Trophoblast cell (in vitro differentiated cells and primary cell): ENCODE results near the gene ATP1A4.

ENCODE experiments used
- DNase-seq, 2 donors: peaks; one replicate each; pipeline ENCODE4 v3.0.0-alpha.2; 2016
- H2AFZ ChIP-seq: 2 replicates; pipeline ENCODE4 v1.6.1; 2013; ENCODE audit warnings: low read length, moderate library complexity, mild to moderate bottlenecking; ENCODE audit not compliant: insufficient read depth, poor library complexity
- H2AK5ac ChIP-seq: 2 replicates; pipeline ENCODE4 v1.6.1; 2013; ENCODE audit warnings: mild to moderate bottlenecking, low read length
- H2BK120ac ChIP-seq: 2 replicates; pipeline ENCODE4 v1.6.1; 2013; ENCODE audit warnings: low read length, mild to moderate bottlenecking, moderate library complexity; ENCODE audit not compliant: insufficient read depth, poor library complexity
- H2BK12ac ChIP-seq: 2 replicates; pipeline ENCODE4 v1.6.1; 2013; ENCODE audit warnings: mild to moderate bottlenecking, low read length, moderate library complexity
- H2BK5ac ChIP-seq: 2 replicates; pipeline ENCODE4 v1.6.1; 2013; ENCODE audit warnings: low read length, low read depth, moderate library complexity, mild to moderate bottlenecking; ENCODE audit not compliant: poor library complexity
- H3K14ac ChIP-seq: 2 replicates; pipeline ENCODE4 v1.6.1; 2013; ENCODE audit warnings: mild to moderate bottlenecking, low read length
- H3K18ac ChIP-seq: 2 replicates; pipeline ENCODE4 v1.6.1; 2013; ENCODE audit warnings: mild to moderate bottlenecking, low read length
- H3K23ac ChIP-seq: 2 replicates; pipeline ENCODE4 v1.6.1; 2013; ENCODE audit warnings: low read length
- H3K27ac ChIP-seq: 2 replicates; pipeline ENCODE4 v1.5.1; 2013; ENCODE audit warnings: low read depth, mild to moderate bottlenecking, inconsistent platforms, low read length, moderate library complexity
- H3K27me3 ChIP-seq: 2 replicates; pipeline ENCODE4 v1.6.1; 2013; ENCODE audit warnings: inconsistent platforms, mild to moderate bottlenecking, low read length, moderate library complexity; ENCODE audit not compliant: insufficient read depth
- H3K36me3 ChIP-seq, 2 experiments: 1 replicate in 1 of 2; 2 replicates in 1 of 2; pipeline ENCODE4 v1.6.1; 2013; ENCODE audit warnings: low read length in 2 of 2, mild to moderate bottlenecking in 2 of 2, moderate library complexity in 1 of 2; ENCODE audit not compliant: insufficient read depth in 2 of 2, control insufficient read depth in 1 of 2
- H3K4ac ChIP-seq: 2 replicates; pipeline ENCODE4 v1.6.1; 2013; ENCODE audit warnings: low read depth, mild to moderate bottlenecking, low read length, moderate library complexity
- H3K4me1 ChIP-seq, 2 experiments: 1 replicate in 1 of 2; 2 replicates in 1 of 2; pipeline ENCODE4 v1.6.1; 2013; ENCODE audit warnings: low read length in 2 of 2, mild to moderate bottlenecking in 2 of 2, moderate library complexity in 1 of 2; ENCODE audit not compliant: insufficient read depth in 2 of 2, control insufficient read depth in 1 of 2
- H3K4me2 ChIP-seq: 2 replicates; pipeline ENCODE4 v1.6.1; 2013; ENCODE audit warnings: inconsistent platforms, mild to moderate bottlenecking, low read length, moderate library complexity
- H3K4me3 ChIP-seq: 2 replicates; pipeline ENCODE4 v1.5.1; 2013; ENCODE audit warnings: mild to moderate bottlenecking, low read depth, low read length, inconsistent platforms
- H3K79me1 ChIP-seq: one replicate; pipeline ENCODE4 v1.6.1; 2013; ENCODE audit warnings: low read length
- H3K79me2 ChIP-seq: 2 replicates; pipeline ENCODE4 v1.6.1; 2013; ENCODE audit warnings: low read length, mild to moderate bottlenecking; ENCODE audit not compliant: control insufficient read depth, insufficient read depth, poor library complexity
- H3K9ac ChIP-seq: 2 replicates; pipeline ENCODE4 v1.6.1; 2013; ENCODE audit warnings: mild to moderate bottlenecking, low read length
- H3K9me3 ChIP-seq: 2 replicates; pipeline ENCODE4 v1.6.1; 2013; ENCODE audit warnings: low read depth, mild to moderate bottlenecking, control low read depth, inconsistent platforms, low read length; ENCODE audit not compliant: insufficient read depth
- H4K12ac ChIP-seq: 2 replicates; pipeline ENCODE4 v1.6.1; 2013; ENCODE audit warnings: low read depth, mild to moderate bottlenecking, low read length, moderate library complexity
- H4K8ac ChIP-seq: 2 replicates; pipeline ENCODE4 v1.6.1; 2013; ENCODE audit warnings: low read depth, mild to moderate bottlenecking, low read length, moderate library complexity
- H4K91ac ChIP-seq: one replicate; pipeline ENCODE4 v1.6.1; 2013; ENCODE audit warnings: low read depth, mild to moderate bottlenecking, low read length, moderate library complexity
- WGBS: extraction: QIAGEN DNeasy Blood & Tissue Kit; methylation state at CpG from one replicate; pipeline ENCODE4 v1.1.7; 2013; ENCODE audit warnings: missing lambda C conversion rate; ENCODE audit not compliant: insufficient read length, insufficient coverage; ENCODE audit errors: extremely low coverage; 5-methylcytosine and 5-hydroxymethylcytosine counted together

The ATP1A4 gene

GRCh38 chr1:160169553-160170399, 18.4 kb downstream of the ATP1A4 start:
- no peak overlapping the region for H3K4me3 ChIP-seq
- H3K14ac ChIP-seq = no peak overlapping the region

GRCh38 chr1:160171354-160171753, 20.0 kb downstream of the ATP1A4 start:
- H3K18ac ChIP-seq = no peak overlapping the region
- H3K4ac ChIP-seq = no peak overlapping the region
- WGBS = no CpG with 5 or more reads among the region's 4 CpGs
- no peak overlapping the region for H3K4me2 ChIP-seq
- H3K27me3 ChIP-seq = no peaks in the 10 kb centered on the region
- H2AFZ ChIP-seq = no peak overlapping the region
- H3K14ac ChIP-seq = peak overlapping the region; percentile 18
- no peak overlapping the region for H3K9ac ChIP-seq
- no peak overlapping the region for H4K8ac ChIP-seq
- H3K9me3 ChIP-seq = no peaks in the 10 kb centered on the region
- no peak overlapping the region for H3K23ac ChIP-seq
- H4K12ac ChIP-seq = no peak overlapping the region
- peaks cover 25 to 28% of the 10 kb centered on the region in 2 experiments for H3K4me1 ChIP-seq
- peaks cover 11% of the 10 kb centered on the region for H3K79me1 ChIP-seq
- H4K91ac ChIP-seq = peak overlapping the region; percentile 82
- H3K36me3 ChIP-seq = no peaks in the 10 kb centered on the region
- H3K79me2 ChIP-seq = no peaks in the 10 kb centered on the region
- no peak overlapping the region for H3K4me3 ChIP-seq
- H2AK5ac ChIP-seq = peak overlapping the region; percentile 21
- peak overlapping the region; percentile 61 for H2BK120ac ChIP-seq
- peak overlapping the region; percentile 55 for H2BK12ac ChIP-seq
- no peak for DNase-seq
- peak overlapping the region; percentile 54 for H3K27ac ChIP-seq
- H2BK5ac ChIP-seq = peak overlapping the region; percentile 50

More at GRCh38 chr1:160169553-160170399, 18.4 kb downstream of the ATP1A4 start:
- H2BK12ac ChIP-seq = no peak overlapping the region
- no peak overlapping the region for H3K27ac ChIP-seq
- peaks cover 4% of the 10 kb centered on the region for H3K79me1 ChIP-seq
- H3K27me3 ChIP-seq = no peaks in the 10 kb centered on the region
- H3K79me2 ChIP-seq = no peaks in the 10 kb centered on the region
- no peak overlapping the region for H2BK5ac ChIP-seq
- H4K91ac ChIP-seq = no peak overlapping the region
- no peak overlapping the region for H3K9ac ChIP-seq
- no CpG with 5 or more reads among the region's 15 CpGs for WGBS
- H4K12ac ChIP-seq = no peak overlapping the region
- no peak overlapping the region for H3K4me2 ChIP-seq
- no peaks in the 10 kb centered on the region for H3K9me3 ChIP-seq
- no peak overlapping the region for H2AK5ac ChIP-seq
- H3K18ac ChIP-seq = no peak overlapping the region
- no peak overlapping the region for H2AFZ ChIP-seq
- H3K23ac ChIP-seq = no peak overlapping the region
- no peaks in the 10 kb centered on the region for H3K36me3 ChIP-seq
- H2BK120ac ChIP-seq = no peak overlapping the region
- DNase-seq = peak; percentile 92 to 94
- H3K4me1 ChIP-seq = peaks cover 19% of the 10 kb centered on the region in 2 experiments
- H4K8ac ChIP-seq = no peak overlapping the region
- H3K4ac ChIP-seq = no peak overlapping the region

DNA sequence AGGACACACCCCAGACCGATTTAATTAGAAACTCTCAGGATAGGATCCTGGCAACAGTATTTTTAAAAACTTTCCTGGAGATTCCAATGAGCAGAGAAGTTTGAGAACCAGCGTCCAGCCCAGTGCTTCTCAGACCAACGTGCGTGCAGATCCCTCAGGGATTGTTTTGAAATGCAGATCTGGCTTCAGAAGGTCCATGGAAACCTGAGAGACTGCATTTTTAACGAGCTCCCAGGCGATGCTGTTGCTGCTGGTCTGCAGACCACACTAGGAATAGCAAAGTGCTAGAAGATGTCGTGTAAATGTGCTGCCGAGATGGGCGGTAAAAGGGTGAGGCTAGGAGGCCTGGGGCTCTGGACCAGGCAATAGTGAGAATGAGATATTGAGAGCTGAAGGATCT, 20.6 kb downstream of the ATP1A4 start:
- Histone ChIP-seq H3K9ac (no peak overlapping the region), H2AFZ (no peak overlapping the region), H4K91ac (peak overlapping the region; percentile 31), H3K27me3 (no peaks in the 10 kb centered on the region), H2BK120ac (peak overlapping the region; percentile 35), H3K79me1 (peaks cover 14% of the 10 kb centered on the region), H3K9me3 (no peaks in the 10 kb centered on the region), H3K27ac (peak overlapping the region; percentile 54), H3K23ac (no peak overlapping the region), H3K18ac (no peak overlapping the region), H3K4me1 (peaks cover 27 to 32% of the 10 kb centered on the region in 2 experiments), H3K4me3 (no peak overlapping the region), H4K12ac (no peak overlapping the region), H3K36me3 (no peaks in the 10 kb centered on the region), H2BK12ac (peak overlapping the region; percentile 27), H3K4me2 (no peak overlapping the region), H2BK5ac (no peak overlapping the region), H3K14ac (peak overlapping the region; percentile 21), H3K79me2 (no peaks in the 10 kb centered on the region), H2AK5ac (no peak overlapping the region), H4K8ac (no peak overlapping the region), H3K4ac (no peak overlapping the region)
- whole genome bisulfite sequencing = no CpG with 5 or more reads among the region's 9 CpGs
- DNase-seq = peak; percentile 94 to 97

- H2AK5ac ChIP-seq = no peak overlapping the region
- peak overlapping the region; percentile 10 for H2BK120ac ChIP-seq
- DNase-seq = peak; percentile 72 to 88
- peaks cover 14 to 17% of the 10 kb centered on the region in 2 experiments for H3K4me1 ChIP-seq
- H4K91ac ChIP-seq = peak overlapping the region; percentile 17
- no CpG with 5 or more reads among the region's 2 CpGs for WGBS
- H3K9me3 ChIP-seq = no peaks in the 10 kb centered on the region
- no peak overlapping the region for H4K12ac ChIP-seq
- no peak overlapping the region for H3K4me3 ChIP-seq
- H3K14ac ChIP-seq = peak overlapping the region; percentile 9
- H3K79me1 ChIP-seq = peaks cover 13% of the 10 kb centered on the region
- peak overlapping the region; percentile 9 for H2AFZ ChIP-seq
- no peaks in the 10 kb centered on the region for H3K79me2 ChIP-seq
- H3K18ac ChIP-seq = no peak overlapping the region
- H3K4me2 ChIP-seq = peak overlapping the region; percentile 37
- H4K8ac ChIP-seq = peak overlapping the region; percentile 25
- H3K23ac ChIP-seq = no peak overlapping the region
- no peaks in the 10 kb centered on the region for H3K27me3 ChIP-seq
- H3K4ac ChIP-seq = no peak overlapping the region
- H3K9ac ChIP-seq = no peak overlapping the region
- peaks cover 0 to 2% of the 10 kb centered on the region in 2 experiments for H3K36me3 ChIP-seq
- peak overlapping the region; percentile 28 for H2BK5ac ChIP-seq
- peak overlapping the region; percentile 73 for H3K27ac ChIP-seq
- no peak overlapping the region for H2BK12ac ChIP-seq
Observed at GRCh38 chr1:160177231-160177630, 25.8 kb downstream of the ATP1A4 start.
